Kidney (tissue), 14 donors: Measurements from ENCODE around the gene FIGNL2. TPM values are rescaled to one million over a fixed set of nuclear protein-coding genes. Genes with fewer than 3 reads are reported as not detected.
"Not testable (repeated sequence)": the region's sequence is repeated elsewhere in the genome, so short reads cannot be mapped to it uniquely, and the experiment has no call there.

Experiments used
- DNase-seq, 5 donors: peaks; one replicate each; pipeline ENCODE4 v3.0.0-alpha.2; 2013 to 2020
- FAIRE-seq: peaks from 2 replicates; lab custom pipeline; 2012; peaks lifted over from hg19 to GRCh38; lab: Jason Lieb, UNC
- H3K27ac ChIP-seq, 2 donors: one replicate each; pipeline ENCODE4 v1.7.0; 2013; ENCODE audit warnings: low read depth in 2 of 2, low read length in 2 of 2, inconsistent platforms in 1 of 2
- H3K27me3 ChIP-seq: one replicate; pipeline ENCODE4 v1.7.1; 2013; ENCODE audit warnings: low read length, inconsistent platforms; ENCODE audit not compliant: control insufficient read depth, insufficient read depth
- H3K36me3 ChIP-seq, 3 donors: one replicate each; pipeline versions ENCODE4 v1.7.0 to v1.7.1; 2013; ENCODE audit warnings: low read length in 3 of 3, control low read depth in 1 of 3, inconsistent platforms in 1 of 3; ENCODE audit not compliant: insufficient read depth in 3 of 3, control insufficient read depth in 2 of 3
- H3K4me1 ChIP-seq, 3 donors: one replicate each; pipeline versions ENCODE4 v1.7.0 to v1.7.1; 2013; ENCODE audit warnings: low read length in 3 of 3, inconsistent platforms in 1 of 3, low read depth in 1 of 3; ENCODE audit not compliant: control insufficient read depth in 2 of 3, insufficient read depth in 2 of 3
- H3K4me3 ChIP-seq, 3 donors: one replicate each; pipeline versions ENCODE4 v1.7.0 to v1.8.1; 2013; ENCODE audit warnings: low read length in 3 of 3, control low read depth in 1 of 3, inconsistent platforms in 1 of 3
- H3K9ac ChIP-seq, 3 donors: one replicate each; pipeline versions ENCODE4 v1.7.0 to v1.7.1; 2013; ENCODE audit warnings: low read length in 3 of 3, control low read depth in 1 of 3, inconsistent platforms in 1 of 3
- H3K9me3 ChIP-seq, 3 donors: one replicate each; pipeline versions ENCODE4 v1.7.0 to v1.7.1; 2013; ENCODE audit warnings: low read length in 3 of 3, control low read depth in 1 of 3, inconsistent platforms in 1 of 3; ENCODE audit not compliant: control insufficient read depth in 2 of 3, insufficient read depth in 1 of 3
- CTCF ChIP-seq: IDR thresholded peaks from 3 replicates; pipeline ENCODE4 v1.5.1; 2012; ENCODE audit warnings: mild to moderate bottlenecking, moderate library complexity, borderline replicate concordance; ENCODE audit not compliant: insufficient read depth; ENCODE audit errors: extremely low read depth
- intact Hi-C: fragments of 100-400 bp; cut with DNase I; formaldehyde crosslinking; loops from one replicate; pipeline ENCODE4 v1.11.1; 2022
- polyA plus RNA-seq: library from polyadenylated mRNA; stranded (reverse); fragments of 350-450 nt; fragmentation: Illumina TruSeq; extraction: RNeasy Lipid Tissue Mini Kit (QIAGEN cat#74804); gene quantifications from one replicate; pipeline ENCODE4 v1.2.3, GENCODE V29; 2014; ENCODE audit warnings: low read depth, low replicate concordance; ENCODE audit not compliant: insufficient read depth
- total RNA-seq: library from RNA; stranded (reverse); fragmentation: NEBNext Ultra II Directional; extraction: Animal tissue kit (Norgen Biotek cat#: 25700); gene quantifications from one replicate; pipeline ENCODE4 v1.2.1, GENCODE V29; 2021
- donor health status: control.
- donor health status: control.
- donor health status: control.
- donor health status: control.
- donor health status: control.
- donor health status: DM: yes; HTN: yes; CAD: no.
- donor health status: Normal renal cell carcinoma (clear cell type).

The FIGNL2 gene
- total and polyA plus RNA-seq, 2 donors from 2014 or later = 3.1 to 6.1 TPM

GRCh38 chr12:51834411-51834810, 14.1 kb downstream of the FIGNL2 start:
- Histone ChIP-seq H3K27ac (no peak overlapping the region), H3K9ac (no peak overlapping the region), H3K4me1 (peaks cover 5 to 12% (median 7%) of the 10 kb centered on the region in 3 donors), H3K36me3 (no peaks in the 10 kb centered on the region), H3K4me3 (no peak overlapping the region), H3K27me3 (no peaks in the 10 kb centered on the region), H3K9me3 (no peaks in the 10 kb centered on the region)
- intact Hi-C loops = no loop called here
- DNase-seq = no peak
- no peak for TF ChIP-seq CTCF
- FAIRE-seq = no peak

GRCh38 chr12:51833448-51834227, 14.9 kb downstream of the FIGNL2 start:
- H3K4me1 ChIP-seq = peaks cover 5 to 12% (median 7%) of the 10 kb centered on the region in 3 donors
- no peak overlapping the region for H3K27ac ChIP-seq
- intact Hi-C loops = no loop called here
- FAIRE-seq (no peak), DNase-seq (peak in 3 of 5 donors; percentile 44 to 75 (median 52))
- H3K27me3 ChIP-seq = no peaks in the 10 kb centered on the region
- H3K4me3 ChIP-seq = no peak overlapping the region
- no peaks in the 10 kb centered on the region for H3K9me3 ChIP-seq
- H3K9ac ChIP-seq = no peak overlapping the region
- no peak for TF ChIP-seq CTCF
- no peaks in the 10 kb centered on the region for H3K36me3 ChIP-seq

- Histone ChIP-seq H3K9me3 (no peaks in the 10 kb centered on the region), H3K27me3 (no peaks in the 10 kb centered on the region), H3K4me3 (peak overlapping the region in 1 of 3 donors; percentile 7), H3K36me3 (no peaks in the 10 kb centered on the region), H3K27ac (no peak overlapping the region), H3K4me1 (peaks cover 5 to 15% (median 7%) of the 10 kb centered on the region in 3 donors), H3K9ac (no peak overlapping the region)
- intact Hi-C loops = no loop called here
- no peak for TF ChIP-seq CTCF
- DNase-seq (peak in 1 of 5 donors; percentile 60), FAIRE-seq (no peak)
Measured at GRCh38 chr12:51832354-51833107, 16.0 kb downstream of the FIGNL2 start.

- H3K36me3 ChIP-seq, FAIRE-seq, H3K27me3 ChIP-seq, H3K27ac ChIP-seq, H3K9ac ChIP-seq, intact Hi-C loops, H3K9me3 ChIP-seq: not testable (repeated sequence)
- Histone ChIP-seq H3K4me3 (peak overlapping the region in 2 of 3 donors; percentile 33 to 40), H3K4me1 (peaks cover 5 to 17% (median 7%) of the 10 kb centered on the region in 3 donors)
- DNase-seq = peak in 4 of 5 donors; percentile 46 to 71 (median 51)
Measured at GRCh38 chr12:51831817-51832216, 16.7 kb downstream of the FIGNL2 start.
